Astrocyte of the cerebellum (primary cell): Measurements from ENCODE around the gene ACTG2.

Source experiments
- DNase-seq: peaks from one replicate; pipeline ENCODE4 v3.0.0-alpha.2; 2011; ENCODE audit warnings: low read depth
- H3K4me3 ChIP-seq: 2 replicates; pipeline ENCODE4 v1.5.1; 2011; ENCODE audit warnings: mild to moderate bottlenecking, low read depth, low read length, moderate library complexity
- in situ Hi-C: cut with HindIII; loops from 2 replicates; pipeline ENCODE4 v1.10.0; 2017; ENCODE audit warnings: low sequenced_read_pairs
- TF ChIP-seq, protein P1 (sequence below): IDR thresholded peaks from 2 replicates; pipeline ENCODE4 v1.5.1; 2012; ENCODE audit warnings: low read length, low read depth, moderate library complexity, mild to moderate bottlenecking; ENCODE audit errors: missing control alignments

Gene ACTG2

GRCh38 chr2:73892631-73893329, at the start of gene ACTG2:
Gene ACTG2 (plus strand): TSS chr2:73893008. CDS start chr2:73901312, 8,304 bp downstream.
- no peak for DNase-seq

DNA sequence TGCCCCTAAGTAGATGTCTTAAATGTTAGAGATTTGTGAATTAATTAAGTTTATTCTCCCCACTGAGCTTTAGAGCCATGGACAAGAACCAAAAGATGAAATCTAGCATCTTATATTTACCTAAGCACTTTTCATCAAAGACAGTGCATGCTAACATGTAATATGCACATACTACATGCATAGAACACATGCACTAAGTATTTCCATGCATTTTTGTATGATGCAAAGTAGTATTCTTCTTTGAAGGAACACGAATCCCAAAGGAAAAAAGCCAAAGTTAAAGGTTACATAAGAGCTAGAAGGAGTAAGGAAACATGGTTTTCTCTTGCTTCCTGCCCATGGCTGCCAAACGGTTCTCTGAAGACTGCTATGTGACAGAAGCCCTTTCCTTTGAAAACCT, 48.7 kb upstream of the ACTG2 start:
- no peak for DNase-seq
- in situ Hi-C loops, result loop anchor here (10.0 kb wide), 1 partner anchor 69 kb away; no protein-coding TSS in a partner anchor
- TF ChIP-seq, protein P1, sequence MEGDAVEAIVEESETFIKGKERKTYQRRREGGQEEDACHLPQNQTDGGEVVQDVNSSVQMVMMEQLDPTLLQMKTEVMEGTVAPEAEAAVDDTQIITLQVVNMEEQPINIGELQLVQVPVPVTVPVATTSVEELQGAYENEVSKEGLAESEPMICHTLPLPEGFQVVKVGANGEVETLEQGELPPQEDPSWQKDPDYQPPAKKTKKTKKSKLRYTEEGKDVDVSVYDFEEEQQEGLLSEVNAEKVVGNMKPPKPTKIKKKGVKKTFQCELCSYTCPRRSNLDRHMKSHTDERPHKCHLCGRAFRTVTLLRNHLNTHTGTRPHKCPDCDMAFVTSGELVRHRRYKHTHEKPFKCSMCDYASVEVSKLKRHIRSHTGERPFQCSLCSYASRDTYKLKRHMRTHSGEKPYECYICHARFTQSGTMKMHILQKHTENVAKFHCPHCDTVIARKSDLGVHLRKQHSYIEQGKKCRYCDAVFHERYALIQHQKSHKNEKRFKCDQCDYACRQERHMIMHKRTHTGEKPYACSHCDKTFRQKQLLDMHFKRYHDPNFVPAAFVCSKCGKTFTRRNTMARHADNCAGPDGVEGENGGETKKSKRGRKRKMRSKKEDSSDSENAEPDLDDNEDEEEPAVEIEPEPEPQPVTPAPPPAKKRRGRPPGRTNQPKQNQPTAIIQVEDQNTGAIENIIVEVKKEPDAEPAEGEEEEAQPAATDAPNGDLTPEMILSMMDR, result no peak
- no peak overlapping the region for H3K4me3 ChIP-seq

More at GRCh38 chr2:73892631-73893329, at the start of gene ACTG2:
- TF ChIP-seq, protein P1, result no peak
- in situ Hi-C loops, result no loop called here
- no peak within 1 kb of the TSS for H3K4me3 ChIP-seq

DNA sequence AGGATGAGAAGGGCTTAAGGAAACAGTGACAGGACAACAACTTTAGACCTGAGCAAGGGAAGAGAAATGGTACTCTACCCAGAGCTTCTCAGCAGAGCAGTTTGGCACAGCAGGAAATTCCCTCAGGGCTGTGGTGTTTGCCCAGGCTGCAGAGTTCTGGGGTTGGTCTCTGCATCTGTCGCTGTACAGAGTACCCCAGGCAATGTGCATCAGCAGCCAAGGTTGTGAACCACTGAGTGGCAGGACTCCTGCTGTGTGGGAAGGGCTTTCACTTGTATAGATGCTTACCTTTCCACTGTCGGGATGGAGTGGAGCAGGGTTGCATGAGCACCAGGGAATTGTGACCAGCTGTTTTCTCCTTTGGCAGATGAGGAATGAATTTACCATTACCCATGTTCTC, 42.8 kb upstream of the ACTG2 start:
- H3K4me3 ChIP-seq, result no peak overlapping the region
- TF ChIP-seq, protein P1, result no peak
- DNase-seq, result no peak
- in situ Hi-C loops, result no loop called here

DNA sequence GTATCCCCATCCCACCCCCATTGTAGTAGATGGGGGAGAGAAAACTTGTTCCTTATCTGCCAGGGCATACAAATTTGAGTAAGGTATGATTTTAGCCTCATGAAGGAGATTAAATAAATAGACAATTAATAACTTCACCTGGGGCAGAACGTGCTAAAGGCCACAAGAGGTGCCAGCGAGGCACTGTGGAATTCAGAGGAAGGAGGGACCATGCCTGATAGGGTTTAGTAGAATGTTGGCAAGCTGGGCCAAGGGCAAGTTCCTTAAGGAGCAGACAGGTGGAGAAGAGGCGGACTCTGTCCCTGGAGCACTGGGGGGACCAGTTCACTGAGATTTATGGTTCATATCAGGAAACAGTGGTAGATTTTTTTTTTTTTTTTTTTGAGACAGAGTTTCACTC, 41.5 kb upstream of the ACTG2 start:
- no peak for DNase-seq
- no peak overlapping the region for H3K4me3 ChIP-seq
- TF ChIP-seq, protein P1, result peak; percentile 30
- in situ Hi-C loops, result no loop called here

- in situ Hi-C loops, result no loop called here
- no peak overlapping the region for H3K4me3 ChIP-seq
- TF ChIP-seq, protein P1, result no peak
- no peak for DNase-seq
Observed at GRCh38 chr2:73852020-73852419, 40.8 kb upstream of the ACTG2 start.

GRCh38 chr2:73855526-73855925, 37.3 kb upstream of the ACTG2 start:
- H3K4me3 ChIP-seq, result no peak overlapping the region
- TF ChIP-seq, protein P1, result no peak
- in situ Hi-C loops, result no loop called here
- no peak for DNase-seq
